Amniotic stem cell (primary cell): ENCODE measurements around the gene ADCK1.
"Not testable (repeated sequence)": the region's sequence is repeated elsewhere in the genome, so short reads cannot be mapped to it uniquely, and the experiment has no call there.

Experiments used
- DNase-seq: peaks from one replicate; lab custom pipeline; 2025; lab: John Stamatoyannopoulos, UW

Gene ADCK1

GRCh38 chr14:77903221-77903620, 103.3 kb downstream of the ADCK1 start:
- DNase-seq, result no peak

DNA sequence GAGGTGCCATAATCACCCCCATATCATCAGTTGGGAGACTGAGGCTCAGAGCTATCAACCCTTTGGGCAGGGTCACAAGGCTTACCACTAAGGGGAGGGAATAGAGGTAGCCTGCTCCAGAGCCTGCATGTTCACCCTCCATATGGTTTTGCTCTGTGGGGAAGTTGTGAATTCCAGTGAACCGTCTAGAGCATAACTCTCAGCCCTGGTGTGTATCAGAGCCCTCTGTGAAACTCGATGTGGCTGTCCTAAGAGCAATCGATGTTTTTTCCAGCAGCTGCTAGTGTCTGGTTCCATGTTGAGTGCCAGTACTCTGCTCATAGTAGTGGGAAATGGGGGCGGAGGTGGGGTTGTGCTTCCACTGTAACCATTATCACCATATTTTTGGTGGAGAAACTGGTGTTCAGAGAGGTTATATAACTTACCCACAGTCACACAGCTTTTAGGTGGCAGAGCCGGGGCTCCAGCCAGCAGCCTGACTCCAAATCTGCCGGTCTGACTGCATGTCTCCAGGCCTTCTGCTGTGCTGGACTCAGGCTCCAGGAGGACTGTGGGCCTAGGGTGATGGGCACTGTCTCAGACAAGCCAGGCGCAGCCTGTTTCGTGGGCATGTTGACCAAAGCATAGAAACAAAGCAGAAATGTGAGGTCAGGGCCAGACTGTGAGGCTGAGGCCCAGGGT, 104.2 kb downstream of the ADCK1 start:
- DNase-seq, result no peak

GRCh38 chr14:77906446-77906845, 106.5 kb downstream of the ADCK1 start:
- DNase-seq, result no peak

DNA sequence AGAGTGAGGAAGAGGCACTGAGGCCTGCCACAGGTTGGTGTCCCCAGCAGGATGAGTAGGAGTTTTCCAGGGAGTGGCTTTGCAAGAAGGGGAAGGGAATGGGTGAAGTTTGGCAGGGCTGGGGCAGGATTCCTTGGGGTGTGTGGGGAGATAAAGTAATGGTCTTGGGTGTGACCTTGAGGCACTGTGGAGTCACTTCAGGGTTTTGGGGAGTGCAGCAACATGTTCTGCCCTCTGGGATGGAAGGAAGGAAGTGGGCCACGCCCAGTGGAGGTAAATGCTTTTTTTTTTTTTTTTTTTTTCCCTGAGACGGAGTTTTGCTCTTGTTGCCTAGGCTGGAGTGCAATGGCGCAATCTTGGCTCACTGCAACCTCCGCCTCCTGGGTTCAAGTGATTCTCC, 108.9 kb downstream of the ADCK1 start:
- DNase-seq, result no peak

- no peak for DNase-seq
These were observed 110.0 kb downstream of the ADCK1 start for GRCh38 chr14:77909911-77910310.

DNA sequence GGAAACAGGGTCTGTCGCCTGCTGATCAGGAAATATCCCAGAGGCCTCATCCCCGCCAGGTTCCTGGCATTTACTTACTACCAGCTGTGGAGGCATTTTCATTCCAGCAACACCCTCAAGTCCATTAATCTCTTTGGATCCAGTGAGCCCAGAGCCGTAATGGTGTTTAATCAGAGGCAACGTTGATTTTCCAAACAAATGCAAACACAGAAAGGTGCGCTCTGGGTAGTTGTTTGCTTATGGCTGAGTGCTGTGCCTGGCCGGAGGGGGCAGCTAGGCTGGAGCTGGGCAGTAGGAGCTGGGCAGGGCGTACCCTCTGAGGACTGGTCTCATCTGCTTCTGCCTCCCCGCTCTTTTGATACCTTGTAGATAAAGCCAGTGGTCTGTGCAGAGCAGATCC, 110.6 kb downstream of the ADCK1 start:
- DNase-seq, result no peak

- no peak for DNase-seq
These were observed 111.4 kb downstream of the ADCK1 start for GRCh38 chr14:77911356-77911755.

GRCh38 chr14:77912754-77913556, 113.0 kb downstream of the ADCK1 start:
- no peak for DNase-seq

GRCh38 chr14:77914073-77914721, 114.3 kb downstream of the ADCK1 start:
- DNase-seq, result no peak

DNA sequence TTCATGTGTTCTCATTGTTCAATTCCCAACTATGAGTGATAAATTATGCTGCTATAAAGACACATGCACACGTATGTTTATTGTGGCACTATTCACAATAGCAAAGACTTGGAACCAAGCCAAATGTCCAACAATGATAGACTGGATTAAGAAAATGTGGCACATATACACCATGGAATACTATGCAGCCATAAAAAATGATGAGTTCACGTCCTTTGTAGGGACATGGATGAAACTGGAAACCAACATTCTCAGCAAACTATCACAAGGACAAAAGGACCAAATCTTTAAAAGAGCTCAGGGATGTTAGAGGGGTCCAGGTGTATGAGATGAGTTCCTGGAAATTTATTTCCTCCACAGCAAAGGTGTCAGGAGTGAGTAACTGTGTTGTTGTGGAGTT, 115.5 kb downstream of the ADCK1 start:
- DNase-seq, result not testable (repeated sequence)

GRCh38 chr14:77917491-77918201, 117.7 kb downstream of the ADCK1 start:
- DNase-seq, result no peak

GRCh38 chr14:77918448-77918847, 118.5 kb downstream of the ADCK1 start:
- DNase-seq, result no peak

- no peak for DNase-seq
These were observed 120.4 kb downstream of the ADCK1 start for GRCh38 chr14:77920312-77920711.

GRCh38 chr14:77921818-77922217, 121.9 kb downstream of the ADCK1 start:
- DNase-seq, result no peak

- no peak for DNase-seq
These were observed 123.4 kb downstream of the ADCK1 start for GRCh38 chr14:77923131-77923936.

- no peak for DNase-seq
These were observed 124.4 kb downstream of the ADCK1 start for GRCh38 chr14:77924141-77924948.

- DNase-seq, result no peak
These were observed 127.0 kb downstream of the ADCK1 start for GRCh38 chr14:77926942-77927341.

DNA sequence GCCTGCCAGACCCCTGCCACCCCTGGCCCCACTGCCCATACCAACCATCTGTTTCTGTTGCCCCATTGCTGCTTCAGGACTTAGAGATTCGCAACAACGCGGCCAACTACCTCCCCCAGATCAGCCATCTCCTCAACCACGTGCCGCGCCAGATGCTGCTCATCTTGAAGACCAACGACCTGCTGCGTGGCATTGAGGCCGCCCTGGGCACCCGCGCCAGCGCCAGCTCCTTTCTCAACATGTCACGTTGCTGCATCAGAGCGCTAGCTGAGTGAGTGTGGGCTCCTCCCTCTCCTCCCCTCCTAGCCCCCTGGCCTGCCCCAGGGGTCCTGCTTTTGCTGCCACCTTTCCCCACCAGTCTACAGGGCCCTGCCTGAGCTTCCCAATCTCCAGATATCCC, 131.5 kb downstream of the ADCK1 start:
- DNase-seq, result no peak

GRCh38 chr14:77936138-77936639, 136.3 kb downstream of the ADCK1 start:
- no peak for DNase-seq

GRCh38 chr14:77947372-77947771, 147.5 kb downstream of the ADCK1 start:
- DNase-seq, result no peak
